ENCODE measurements around the gene PSMD12.

DNA sequence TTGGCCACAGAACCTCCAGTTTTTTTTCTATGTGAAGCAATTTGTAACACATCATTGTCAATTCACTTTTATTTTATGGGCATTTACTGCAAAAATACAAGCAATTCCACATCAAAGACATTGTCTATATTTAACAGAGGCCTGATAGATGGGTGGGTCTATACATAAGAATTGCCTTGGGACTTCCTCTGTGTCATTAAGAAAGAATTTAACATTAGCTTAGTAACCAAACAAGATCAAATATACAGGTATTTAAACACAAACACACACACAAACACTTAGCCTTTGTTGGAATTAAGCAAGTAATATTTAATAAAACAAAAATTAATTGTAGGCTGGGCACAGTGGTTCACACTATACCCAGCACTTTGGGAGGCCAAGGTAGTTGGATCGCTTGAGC is 6.4 kb upstream of the PSMD12 start:
- TF ChIP-seq EGR1 (IDR thresholded peaks at IDR 0.05) (no peak), TCF12 (IDR thresholded peaks at IDR 0.05; ENCODE audit: low read depth) (no peak), YY1 (IDR thresholded peaks at IDR 0.05; ENCODE audit: low read depth) (no peak), EP300 (IDR thresholded peaks at IDR 0.05; ENCODE audit: borderline replicate concordance) (no peak), RAD21 (IDR thresholded peaks at IDR 0.05; ENCODE audit: low read depth) (no peak), TEAD4 (IDR thresholded peaks at IDR 0.05) (no peak), NFIC (IDR thresholded peaks at IDR 0.05) (no peak), CEBPB (IDR thresholded peaks at IDR 0.05) (no peak), FOXM1 (IDR thresholded peaks at IDR 0.05; ENCODE audit: borderline replicate concordance, low read depth) (no peak), ZBTB7A (IDR thresholded peaks at IDR 0.05; ENCODE audit: low read depth) (no peak), CREB1 (IDR thresholded peaks at IDR 0.05; ENCODE audit: low read depth) (no peak)
- TF ChIP-seq, protein P1, sequence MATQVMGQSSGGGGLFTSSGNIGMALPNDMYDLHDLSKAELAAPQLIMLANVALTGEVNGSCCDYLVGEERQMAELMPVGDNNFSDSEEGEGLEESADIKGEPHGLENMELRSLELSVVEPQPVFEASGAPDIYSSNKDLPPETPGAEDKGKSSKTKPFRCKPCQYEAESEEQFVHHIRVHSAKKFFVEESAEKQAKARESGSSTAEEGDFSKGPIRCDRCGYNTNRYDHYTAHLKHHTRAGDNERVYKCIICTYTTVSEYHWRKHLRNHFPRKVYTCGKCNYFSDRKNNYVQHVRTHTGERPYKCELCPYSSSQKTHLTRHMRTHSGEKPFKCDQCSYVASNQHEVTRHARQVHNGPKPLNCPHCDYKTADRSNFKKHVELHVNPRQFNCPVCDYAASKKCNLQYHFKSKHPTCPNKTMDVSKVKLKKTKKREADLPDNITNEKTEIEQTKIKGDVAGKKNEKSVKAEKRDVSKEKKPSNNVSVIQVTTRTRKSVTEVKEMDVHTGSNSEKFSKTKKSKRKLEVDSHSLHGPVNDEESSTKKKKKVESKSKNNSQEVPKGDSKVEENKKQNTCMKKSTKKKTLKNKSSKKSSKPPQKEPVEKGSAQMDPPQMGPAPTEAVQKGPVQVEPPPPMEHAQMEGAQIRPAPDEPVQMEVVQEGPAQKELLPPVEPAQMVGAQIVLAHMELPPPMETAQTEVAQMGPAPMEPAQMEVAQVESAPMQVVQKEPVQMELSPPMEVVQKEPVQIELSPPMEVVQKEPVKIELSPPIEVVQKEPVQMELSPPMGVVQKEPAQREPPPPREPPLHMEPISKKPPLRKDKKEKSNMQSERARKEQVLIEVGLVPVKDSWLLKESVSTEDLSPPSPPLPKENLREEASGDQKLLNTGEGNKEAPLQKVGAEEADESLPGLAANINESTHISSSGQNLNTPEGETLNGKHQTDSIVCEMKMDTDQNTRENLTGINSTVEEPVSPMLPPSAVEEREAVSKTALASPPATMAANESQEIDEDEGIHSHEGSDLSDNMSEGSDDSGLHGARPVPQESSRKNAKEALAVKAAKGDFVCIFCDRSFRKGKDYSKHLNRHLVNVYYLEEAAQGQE (IDR thresholded peaks at IDR 0.05; ENCODE audit: low read depth) = no peak
- TF ChIP-seq, protein P2, sequence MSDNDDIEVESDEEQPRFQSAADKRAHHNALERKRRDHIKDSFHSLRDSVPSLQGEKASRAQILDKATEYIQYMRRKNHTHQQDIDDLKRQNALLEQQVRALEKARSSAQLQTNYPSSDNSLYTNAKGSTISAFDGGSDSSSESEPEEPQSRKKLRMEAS (IDR thresholded peaks at IDR 0.05) = no peak
- TF ChIP-seq, protein P3, sequence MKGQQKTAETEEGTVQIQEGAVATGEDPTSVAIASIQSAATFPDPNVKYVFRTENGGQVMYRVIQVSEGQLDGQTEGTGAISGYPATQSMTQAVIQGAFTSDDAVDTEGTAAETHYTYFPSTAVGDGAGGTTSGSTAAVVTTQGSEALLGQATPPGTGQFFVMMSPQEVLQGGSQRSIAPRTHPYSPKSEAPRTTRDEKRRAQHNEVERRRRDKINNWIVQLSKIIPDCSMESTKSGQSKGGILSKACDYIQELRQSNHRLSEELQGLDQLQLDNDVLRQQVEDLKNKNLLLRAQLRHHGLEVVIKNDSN (IDR thresholded peaks at IDR 0.05) = no peak
